HEK293T (cell line): ENCODE data around the gene WEE2.

ENCODE experiments used
- CTCF ChIA-PET: fragments of 350-600 bp; formaldehyde crosslinking; extraction: SDS; loops from one replicate; lab custom pipeline; 2021; ENCODE audit warnings: antibody characterized with exemption, inconsistent platforms; lab: Yijun Ruan, JAX
- POLR2A ChIA-PET: fragments of 350-600 bp; formaldehyde crosslinking; extraction: SDS; loops from one replicate; lab custom pipeline; 2020; ENCODE audit warnings: antibody characterized with exemption, inconsistent platforms; lab: Yijun Ruan, JAX
- DNase-seq: peaks from one replicate; pipeline ENCODE4 v3.0.0; 2012; ENCODE audit warnings: mixed read lengths; ENCODE audit errors: extremely low spot score
- ARNT ChIP-seq: fragments of 450-650 bp; IDR thresholded peaks from 2 replicates; pipeline ENCODE4 v1.6.1; 2017; ENCODE audit warnings: mild to moderate bottlenecking
- BHLHE40 ChIP-seq: fragments of 450-650 bp; IDR thresholded peaks from 2 replicates; pipeline ENCODE4 v1.6.1; 2016; ENCODE audit warnings: mild to moderate bottlenecking, moderate library complexity, borderline replicate concordance
- CTBP1 ChIP-seq: fragments of 450-650 bp; IDR thresholded peaks from 2 replicates; pipeline ENCODE4 v1.6.1; 2016; ENCODE audit warnings: borderline replicate concordance
- ELF4 ChIP-seq: fragments of 450-650 bp; IDR thresholded peaks from 2 replicates; pipeline ENCODE4 v1.6.1; 2017; ENCODE audit warnings: antibody characterized with exemption
- FOXA1 ChIP-seq: fragments of 450-650 bp; IDR thresholded peaks from 2 replicates; pipeline ENCODE4 v1.6.1; 2016; ENCODE audit warnings: mild to moderate bottlenecking
- FOXK2 ChIP-seq: fragments of 450-650 bp; IDR thresholded peaks from 2 replicates; pipeline ENCODE4 v1.6.1; 2016; ENCODE audit warnings: mild to moderate bottlenecking
- FOXM1 ChIP-seq: fragments of 450-650 bp; IDR thresholded peaks from 2 replicates; pipeline ENCODE4 v1.6.1; 2017; ENCODE audit warnings: mild to moderate bottlenecking, borderline replicate concordance
- HDGF ChIP-seq: fragments of 450-650 bp; IDR thresholded peaks from 2 replicates; pipeline ENCODE4 v1.6.1; 2017; ENCODE audit warnings: antibody characterized with exemption, borderline replicate concordance
- L3MBTL2 ChIP-seq: fragments of 450-650 bp; conservative IDR thresholded peaks from 2 replicates; pipeline ENCODE4 v1.6.1; 2016; ENCODE audit warnings: mild to moderate bottlenecking
- LEF1 ChIP-seq: fragments of 450-650 bp; IDR thresholded peaks from 2 replicates; pipeline ENCODE4 v1.6.1; 2017; ENCODE audit warnings: mild to moderate bottlenecking, borderline replicate concordance
- NFRKB ChIP-seq: fragments of 450-650 bp; IDR thresholded peaks from 2 replicates; pipeline ENCODE4 v1.6.1; 2016; ENCODE audit warnings: mild to moderate bottlenecking, moderate library complexity
- SP1 ChIP-seq: fragments of 450-650 bp; IDR thresholded peaks from 2 replicates; pipeline ENCODE4 v1.6.1; 2017
- SUZ12 ChIP-seq: fragments of 450-650 bp; IDR thresholded peaks from 2 replicates; pipeline ENCODE4 v1.6.1; 2016; ENCODE audit warnings: mild to moderate bottlenecking
- TARDBP ChIP-seq: fragments of 450-650 bp; IDR thresholded peaks from 2 replicates; pipeline ENCODE4 v1.6.1; 2016
- ZNF384 ChIP-seq: fragments of 450-650 bp; IDR thresholded peaks from 2 replicates; pipeline ENCODE4 v1.6.1; 2016
- TF ChIP-seq, protein P1 (sequence below): fragments of 450-650 bp; IDR thresholded peaks from 2 replicates; pipeline ENCODE4 v1.6.1; 2016

The WEE2 gene

DNA sequence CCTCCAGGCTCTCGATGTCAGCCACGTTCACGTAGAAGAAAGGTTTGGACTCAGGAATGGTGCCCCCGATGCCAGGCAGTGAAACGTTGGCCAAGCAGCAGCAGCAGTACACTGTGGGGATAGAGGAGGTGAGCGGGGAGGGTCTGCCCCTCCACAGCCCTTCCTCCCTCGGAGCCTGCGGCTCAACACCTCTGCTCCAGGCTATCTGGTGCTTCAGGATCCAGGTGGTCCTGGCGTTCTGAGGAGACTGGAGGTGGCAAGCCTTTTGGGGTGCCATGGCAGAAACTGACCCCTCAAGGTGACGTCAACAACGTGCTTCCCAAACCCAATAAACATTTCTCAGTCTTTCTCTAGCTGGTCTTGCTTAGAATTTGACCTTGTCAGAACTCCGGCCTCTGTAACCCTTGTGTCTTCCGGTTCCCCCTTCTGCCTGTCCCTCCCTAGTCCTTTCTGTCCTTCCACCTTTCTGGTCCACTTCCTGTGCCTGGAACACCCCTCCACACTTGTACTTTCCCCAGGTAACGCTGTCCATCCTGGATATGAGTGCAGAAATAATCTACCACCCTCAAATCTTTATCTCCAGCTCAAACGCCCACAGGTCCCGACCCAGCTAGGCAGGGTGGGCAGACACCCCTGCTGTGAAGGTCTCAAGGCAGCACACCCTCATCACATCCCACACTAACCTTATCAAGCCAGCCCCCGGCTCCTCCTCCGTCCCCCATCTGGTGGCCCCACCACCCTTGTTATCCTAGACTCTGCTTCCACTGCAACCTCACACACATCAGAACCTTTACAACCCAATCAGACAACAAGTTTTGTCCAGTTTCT, 42.7 kb upstream of the WEE2 start:
- CTCF ChIA-PET = no interaction called here
- POLR2A ChIA-PET = no interaction called here
- TF ChIP-seq NFRKB (no peak), LEF1 (no peak), ARNT (no peak)

DNA sequence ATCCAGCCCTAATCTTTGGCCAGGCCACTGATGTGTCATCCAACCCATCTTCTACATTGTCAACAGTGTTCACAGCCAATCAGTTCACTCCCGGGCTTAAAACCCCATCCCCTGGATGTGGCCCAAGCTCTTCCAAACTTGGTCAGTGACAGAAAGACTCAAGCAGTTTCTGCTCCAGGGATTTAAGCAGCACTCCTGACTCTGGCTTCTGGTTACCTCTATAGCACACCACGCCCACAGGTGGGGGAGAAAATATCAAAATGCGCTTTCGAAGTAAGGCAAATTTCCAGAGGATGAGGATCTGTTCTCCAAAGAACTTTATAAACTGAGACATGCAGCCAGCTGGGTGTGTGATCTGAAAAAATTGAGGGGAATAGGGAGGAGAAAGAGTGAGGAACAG, 42.1 kb upstream of the WEE2 start:
- ChIA-PET POLR2A (no interaction called here), CTCF (interaction anchor here (3.6 kb wide), 1 partner anchor 11 kb away, joined by 12 read pairs; no protein-coding TSS in a partner anchor)

More for the DNA sequence above, 42.7 kb upstream of the WEE2 start:
- DNase-seq = no peak

DNA sequence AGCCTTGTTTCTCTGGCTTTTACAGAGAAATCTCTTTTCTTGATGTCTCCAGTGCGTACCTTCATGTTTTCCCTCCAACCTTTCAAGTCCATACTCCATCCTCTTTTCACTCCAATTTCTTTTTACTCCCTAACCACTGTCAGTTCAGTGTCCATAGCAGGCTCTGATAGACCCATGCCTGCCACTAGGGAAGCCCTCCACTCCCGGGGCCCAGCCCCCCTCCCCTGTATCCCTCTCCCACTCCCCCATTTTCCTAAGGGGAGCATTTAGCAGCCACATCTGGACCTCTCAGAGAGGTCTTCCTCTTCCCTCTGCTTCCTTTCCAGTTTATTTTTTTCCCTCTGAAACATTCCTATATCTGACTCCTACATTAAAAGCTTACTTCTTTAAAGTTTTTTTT, 39.3 kb upstream of the WEE2 start:
- TF ChIP-seq NFRKB (no peak), ZNF384 (no peak), FOXM1 (no peak), SUZ12 (no peak), L3MBTL2 (no peak), HDGF (no peak), LEF1 (no peak)
- ChIA-PET CTCF (interaction anchor here (3.6 kb wide), 1 partner anchor 14 kb away, joined by 12 read pairs; no protein-coding TSS in a partner anchor), POLR2A (interaction anchor here (1.2 kb wide), 1 partner anchor 69 kb away, joined by 3 read pairs; the partner anchor contains the start of gene SSBP1)
- DNase-seq = no peak

More for the DNA sequence above, 42.1 kb upstream of the WEE2 start:
- TF ChIP-seq CTBP1 (no peak), ZNF384 (no peak), HDGF (no peak), FOXA1 (no peak), LEF1 (no peak), FOXM1 (no peak), SP1 (no peak), ARNT (no peak), TARDBP (no peak), NFRKB (no peak), BHLHE40 (no peak), ELF4 (no peak), L3MBTL2 (no peak), SUZ12 (no peak), FOXK2 (no peak)
- TF ChIP-seq, protein P1, sequence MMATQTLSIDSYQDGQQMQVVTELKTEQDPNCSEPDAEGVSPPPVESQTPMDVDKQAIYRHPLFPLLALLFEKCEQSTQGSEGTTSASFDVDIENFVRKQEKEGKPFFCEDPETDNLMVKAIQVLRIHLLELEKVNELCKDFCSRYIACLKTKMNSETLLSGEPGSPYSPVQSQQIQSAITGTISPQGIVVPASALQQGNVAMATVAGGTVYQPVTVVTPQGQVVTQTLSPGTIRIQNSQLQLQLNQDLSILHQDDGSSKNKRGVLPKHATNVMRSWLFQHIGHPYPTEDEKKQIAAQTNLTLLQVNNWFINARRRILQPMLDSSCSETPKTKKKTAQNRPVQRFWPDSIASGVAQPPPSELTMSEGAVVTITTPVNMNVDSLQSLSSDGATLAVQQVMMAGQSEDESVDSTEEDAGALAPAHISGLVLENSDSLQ = no peak
- DNase-seq = no peak

DNA sequence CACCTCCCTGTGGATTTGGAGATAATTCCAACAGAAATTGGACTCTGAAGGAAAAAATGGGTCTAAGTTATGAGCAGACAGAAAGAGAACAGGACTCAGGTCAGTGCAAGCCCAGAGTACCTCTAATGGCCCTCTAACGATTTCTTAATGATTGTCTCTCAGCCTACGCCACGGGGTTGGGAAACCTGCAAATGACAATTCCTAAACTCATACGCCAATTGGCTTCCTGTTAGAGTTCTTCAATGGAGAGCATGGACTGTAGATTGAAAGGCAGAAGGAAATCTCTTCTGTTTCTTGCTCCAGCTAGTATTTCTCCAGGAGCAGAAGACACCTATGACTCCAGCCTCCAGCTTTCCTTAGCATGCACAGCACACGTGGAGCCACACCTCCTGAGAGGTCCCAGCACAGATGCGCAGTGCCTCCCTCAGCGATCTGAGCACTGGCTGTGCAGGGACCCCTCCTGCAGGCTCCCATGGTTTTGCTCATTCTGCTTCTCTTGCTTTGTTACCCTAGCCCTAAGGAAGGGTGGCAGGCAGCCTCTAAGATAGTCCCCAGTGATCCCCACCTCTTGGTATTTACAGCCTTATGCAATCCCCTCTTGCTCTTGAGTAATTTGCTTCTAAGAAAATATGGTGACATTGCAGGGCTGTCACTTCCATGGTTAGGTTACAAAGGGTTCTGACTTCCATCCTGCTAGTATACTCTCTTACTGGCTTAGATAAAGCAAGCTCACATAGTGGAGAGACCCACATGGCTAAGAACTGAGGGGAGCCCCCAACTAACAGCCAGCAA, 36.3 kb upstream of the WEE2 start:
- no peak for TF ChIP-seq SP1
- TF ChIP-seq NFRKB = no peak
- no peak for TF ChIP-seq TARDBP
- ChIA-PET CTCF (interaction anchor here (0.6 kb wide), 1 partner anchor 15 kb away, joined by 8 read pairs; no protein-coding TSS in a partner anchor), POLR2A (no interaction called here)
- no peak for DNase-seq

DNA sequence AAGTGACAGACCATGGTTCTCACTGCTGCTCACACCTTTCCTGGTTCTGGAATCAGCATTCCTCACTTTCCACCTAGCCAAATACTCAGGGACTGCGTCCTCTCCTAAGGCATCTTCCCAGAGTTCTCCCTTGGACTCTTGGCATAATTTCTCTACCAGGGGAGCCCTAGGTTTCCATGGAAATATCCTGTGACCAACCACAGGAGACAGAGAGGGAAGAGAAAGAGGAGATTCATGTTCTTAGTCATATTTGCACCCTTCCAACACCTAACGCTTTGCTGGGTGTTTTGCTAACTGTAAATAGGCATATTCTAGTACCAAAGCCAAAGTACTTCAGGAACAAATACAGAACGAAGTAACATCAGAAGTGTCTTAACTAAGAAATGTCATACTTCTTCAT, 34.8 kb upstream of the WEE2 start:
- CTCF ChIA-PET = interaction anchor here (2.0 kb wide), 1 partner anchor 24 kb away, joined by 12 read pairs; no protein-coding TSS in a partner anchor
- TF ChIP-seq LEF1 (no peak), FOXM1 (no peak), L3MBTL2 (no peak), SUZ12 (no peak), ARNT (no peak), TARDBP (no peak), BHLHE40 (no peak), HDGF (no peak), CTBP1 (no peak), ELF4 (no peak), FOXK2 (no peak), SP1 (no peak), ZNF384 (no peak), FOXA1 (no peak), NFRKB (no peak)
- TF ChIP-seq, protein P1 = no peak
- DNase-seq = no peak
- POLR2A ChIA-PET = interaction anchor here (1.0 kb wide), 1 partner anchor 65 kb away, joined by 3 read pairs; the partner anchor contains the start of gene SSBP1

DNA sequence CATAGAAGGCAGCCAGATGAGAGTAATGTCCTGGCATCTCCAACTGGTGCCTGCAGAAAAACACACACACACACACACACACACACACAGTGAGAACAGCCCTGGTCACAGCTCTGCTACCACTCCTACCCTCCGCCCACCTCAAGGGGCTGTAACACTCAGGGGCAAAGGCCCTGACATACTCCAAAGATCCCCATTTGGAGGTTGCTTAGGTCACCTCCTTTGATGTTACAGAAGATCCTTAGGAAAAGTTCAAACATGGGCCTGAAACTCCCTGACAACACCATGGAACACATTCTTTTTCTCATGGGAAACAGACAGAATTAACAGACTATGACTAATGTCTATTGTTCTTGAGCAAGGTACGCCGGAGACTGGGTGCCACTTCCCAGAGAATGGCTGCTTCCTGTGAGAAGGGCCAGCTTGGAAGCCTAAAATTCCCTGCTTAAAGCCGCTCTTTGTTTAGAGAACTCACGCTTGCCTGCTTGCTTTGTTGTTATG, 33.9 kb upstream of the WEE2 start:
- ChIA-PET CTCF (interaction anchor here (0.7 to 2.0 kb wide), 2 partner anchors 17 to 25 kb away, joined by 3 to 12 read pairs; no protein-coding TSS in a partner anchor), POLR2A (no interaction called here)
- TF ChIP-seq FOXM1 (no peak), FOXA1 (no peak), NFRKB (no peak), ZNF384 (no peak), CTBP1 (no peak), TARDBP (no peak), L3MBTL2 (no peak), SUZ12 (no peak), BHLHE40 (no peak), ELF4 (no peak), SP1 (no peak)
- TF ChIP-seq, protein P1 = no peak
- no peak for DNase-seq
